ACC112 (cell line): ENCODE results near the gene SLC2A1.
A peak's percentile ranks its signal among the peaks of the same experiment; 100 is the strongest.

Experiments
- H2AFZ ChIP-seq: fragments of 200-600 bp; sonication (generic); one replicate; pipeline ENCODE4 v1.6.0; 2017; ENCODE audit warnings: antibody characterized with exemption, low read length; ENCODE audit not compliant: unreplicated experiment
- H3K27ac ChIP-seq: fragments of 200-600 bp; sonication (generic); 2 replicates; pipeline ENCODE4 v1.5.1; 2014; ENCODE audit warnings: low read depth, mild to moderate bottlenecking, antibody characterized with exemption, low read length, moderate library complexity
- H3K27me3 ChIP-seq: fragments of 200-600 bp; sonication (generic); 2 replicates; pipeline ENCODE4 v1.6.1; 2014; ENCODE audit warnings: mild to moderate bottlenecking, antibody characterized with exemption, low read length, moderate library complexity, mixed read lengths; ENCODE audit not compliant: insufficient read depth
- H3K36me3 ChIP-seq: fragments of 200-600 bp; sonication (generic); 2 replicates; pipeline ENCODE4 v1.6.1; 2016; ENCODE audit warnings: mild to moderate bottlenecking, antibody characterized with exemption, low read length, moderate library complexity, mixed read lengths; ENCODE audit not compliant: insufficient read depth
- H3K4me1 ChIP-seq: fragments of 200-600 bp; sonication (generic); one replicate; pipeline ENCODE4 v1.6.1; 2016; ENCODE audit warnings: low read length, mixed read lengths; ENCODE audit not compliant: insufficient read depth, unreplicated experiment, control insufficient read depth
- H3K4me3 ChIP-seq: fragments of 200-600 bp; sonication (generic); 2 replicates; pipeline ENCODE4 v1.5.1; 2014; ENCODE audit warnings: mild to moderate bottlenecking, low read depth, low read length
- H3K79me2 ChIP-seq: fragments of 200-600 bp; sonication (generic); one replicate; pipeline ENCODE4 v1.6.0; 2016; ENCODE audit warnings: low read length; ENCODE audit not compliant: control insufficient read depth, unreplicated experiment, insufficient read depth

SLC2A1 gene

DNA sequence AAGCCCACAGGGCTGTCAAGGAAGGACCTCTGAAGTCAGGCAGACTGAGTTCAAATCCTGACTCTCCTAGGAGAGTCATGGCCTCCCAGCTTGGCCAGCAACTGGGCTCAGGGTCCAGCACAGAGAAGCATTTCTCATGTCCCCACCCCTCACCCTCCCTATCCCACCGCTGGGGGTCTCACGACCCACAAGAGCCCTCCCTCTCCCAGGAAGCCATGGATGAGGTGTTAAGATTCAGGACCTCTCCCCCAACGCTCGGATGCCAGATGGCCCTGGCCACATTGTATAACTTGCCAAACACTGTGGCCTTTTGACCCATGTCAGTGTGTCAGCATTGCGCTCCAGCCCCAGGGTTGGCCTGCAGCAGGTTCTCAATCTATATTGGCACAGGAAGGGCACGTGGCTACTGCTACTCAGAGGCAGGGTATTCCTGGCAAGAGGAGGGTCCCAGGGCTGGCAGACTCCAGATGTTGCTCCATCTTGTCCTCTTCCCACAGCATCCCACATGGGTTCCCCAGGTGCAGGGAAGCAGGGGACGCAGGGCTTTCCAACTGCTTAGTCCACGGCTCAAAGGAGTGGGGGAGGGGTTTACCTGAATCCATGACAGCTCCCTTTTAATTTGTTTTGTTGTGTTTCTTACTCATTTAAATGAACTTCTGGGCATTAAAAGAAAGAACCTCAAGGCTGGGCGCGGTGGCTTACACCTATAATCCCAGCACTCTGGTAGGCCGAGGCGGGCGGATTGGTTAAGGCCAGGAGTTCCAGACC, 10.5 kb downstream of the SLC2A1 start:
- Histone ChIP-seq H3K4me1 (peaks cover 79% of the 10 kb centered on the region), H3K79me2 (peaks cover 91% of the 10 kb centered on the region), H3K27me3 (no peaks in the 10 kb centered on the region), H2AFZ (no peak overlapping the region), H3K36me3 (peaks cover 8% of the 10 kb centered on the region; the same call in 1 of the 2 replicates), H3K27ac (no peak overlapping the region), H3K4me3 (no peak overlapping the region)

DNA sequence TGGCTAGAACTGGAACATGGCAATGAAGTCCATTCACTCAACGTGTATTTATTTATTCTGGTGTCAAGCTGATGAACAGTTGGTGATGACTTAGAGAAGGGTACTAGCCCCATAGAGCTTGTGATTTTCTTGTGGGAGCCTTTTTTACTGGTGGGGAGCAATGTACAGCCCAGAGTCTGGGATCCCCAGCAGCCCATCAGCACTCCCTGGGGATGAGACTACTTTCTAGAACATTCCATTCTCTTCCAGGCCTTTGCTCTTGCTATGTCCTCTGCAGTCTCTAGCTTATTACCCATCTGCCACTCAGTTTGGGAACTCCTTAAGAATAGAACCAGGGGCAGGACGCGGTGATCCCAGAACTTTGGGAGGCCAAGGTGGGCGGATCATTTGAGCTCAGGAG, 11.6 kb downstream of the SLC2A1 start:
- H3K27me3 ChIP-seq, result no peaks in the 10 kb centered on the region
- peaks cover 12% of the 10 kb centered on the region; the same call in 1 of the 2 replicates for H3K36me3 ChIP-seq
- peaks cover 80% of the 10 kb centered on the region for H3K79me2 ChIP-seq
- no peak overlapping the region for H3K4me3 ChIP-seq
- H2AFZ ChIP-seq, result no peak overlapping the region
- H3K27ac ChIP-seq, result 0 out of 2 replicates have a peak overlapping the region, but pooled peaks have one; percentile 1
- peaks cover 80% of the 10 kb centered on the region for H3K4me1 ChIP-seq

DNA sequence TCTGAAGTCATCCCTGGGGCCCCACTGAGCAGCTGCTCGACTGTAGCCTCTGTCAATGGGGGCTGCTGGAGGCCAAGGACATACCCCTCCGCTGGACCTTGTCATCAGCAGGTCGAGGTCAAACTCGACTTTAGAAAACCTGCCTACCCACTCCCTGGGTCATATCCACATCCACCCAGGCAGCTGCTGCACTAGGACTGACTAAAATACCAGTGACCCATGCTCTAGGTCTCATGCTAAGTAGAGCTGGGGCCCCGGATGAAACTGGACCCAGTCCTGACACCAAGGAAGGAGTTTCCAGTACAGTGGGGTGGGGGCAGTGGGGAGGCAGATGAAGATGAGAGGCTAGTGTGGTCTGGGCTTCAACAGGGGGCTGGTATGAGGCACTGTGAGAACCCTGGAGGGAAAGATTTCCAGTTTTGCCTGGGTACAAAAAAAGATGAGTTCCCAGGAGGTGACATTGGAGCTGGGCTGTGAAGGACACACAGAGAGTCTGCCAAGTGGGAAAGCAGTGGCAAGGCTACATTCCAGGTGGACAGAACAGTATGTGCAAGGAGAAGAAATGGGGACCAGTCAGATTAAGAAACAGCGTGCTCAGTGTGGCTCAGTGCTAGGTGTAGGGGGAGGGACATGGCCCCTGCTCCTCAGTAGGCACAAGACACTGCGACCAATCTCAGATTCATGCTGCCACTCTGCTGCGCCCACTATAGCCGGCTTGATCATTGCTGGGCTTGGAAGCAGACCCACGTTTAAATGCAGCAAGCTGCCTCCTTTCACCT, 12.4 kb downstream of the SLC2A1 start:
- peaks cover 9% of the 10 kb centered on the region; the same call in 1 of the 2 replicates for H3K36me3 ChIP-seq
- H3K27ac ChIP-seq, result peak overlapping the region; percentile 28; the same call in 1 of the 2 replicates
- H3K27me3 ChIP-seq, result no peaks in the 10 kb centered on the region
- peaks cover 84% of the 10 kb centered on the region for H3K4me1 ChIP-seq
- H3K79me2 ChIP-seq, result peaks cover 72% of the 10 kb centered on the region
- H2AFZ ChIP-seq, result no peak overlapping the region
- H3K4me3 ChIP-seq, result no peak overlapping the region

- Histone ChIP-seq H3K4me1 (peaks cover 91% of the 10 kb centered on the region), H3K36me3 (peaks cover 8% of the 10 kb centered on the region; the same call in 1 of the 2 replicates), H2AFZ (no peak overlapping the region), H3K4me3 (peak overlapping the region; percentile 0; the same call in 1 of the 2 replicates), H3K79me2 (peaks cover 64% of the 10 kb centered on the region), H3K27ac (peak overlapping the region; percentile 99; the same call in 1 of the 2 replicates), H3K27me3 (no peaks in the 10 kb centered on the region)
Measured at GRCh38 chr1:42945164-42945563, 13.5 kb downstream of the SLC2A1 start.

GRCh38 chr1:42944246-42944928, 14.3 kb downstream of the SLC2A1 start:
- H2AFZ ChIP-seq, result no peak overlapping the region
- H3K79me2 ChIP-seq, result peaks cover 63% of the 10 kb centered on the region
- H3K36me3 ChIP-seq, result peaks cover 8% of the 10 kb centered on the region; the same call in 1 of the 2 replicates
- no peak overlapping the region for H3K4me3 ChIP-seq
- peak overlapping the region; percentile 99 for H3K27ac ChIP-seq
- H3K4me1 ChIP-seq, result peaks cover 89% of the 10 kb centered on the region
- no peaks in the 10 kb centered on the region for H3K27me3 ChIP-seq

DNA sequence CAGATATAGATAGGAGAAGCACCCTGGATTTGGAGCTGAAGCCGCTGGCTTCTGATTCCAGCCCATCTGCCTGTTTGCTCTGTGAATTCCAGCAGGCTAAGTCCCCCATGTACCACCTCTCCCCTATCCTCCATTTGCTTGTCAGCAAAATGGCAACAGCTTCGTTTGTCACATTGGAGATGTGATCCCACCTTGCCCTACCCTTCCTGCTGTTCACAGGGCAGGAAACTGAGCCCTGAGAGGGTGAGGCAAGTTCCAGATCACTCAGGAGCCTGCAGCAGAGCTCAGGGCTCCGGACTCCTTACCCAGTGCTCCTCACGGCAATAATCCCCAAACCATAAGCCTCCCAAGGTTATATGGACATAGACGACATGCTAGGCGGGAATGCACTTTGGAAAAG, 14.9 kb downstream of the SLC2A1 start:
- Histone ChIP-seq H3K79me2 (peaks cover 64% of the 10 kb centered on the region), H3K27me3 (no peaks in the 10 kb centered on the region), H3K36me3 (peaks cover 8% of the 10 kb centered on the region; the same call in 1 of the 2 replicates), H3K27ac (peak overlapping the region; percentile 99), H3K4me3 (no peak overlapping the region), H3K4me1 (peaks cover 91% of the 10 kb centered on the region), H2AFZ (no peak overlapping the region)

GRCh38 chr1:42943166-42943565, 15.5 kb downstream of the SLC2A1 start:
- peaks cover 8% of the 10 kb centered on the region; the same call in 1 of the 2 replicates for H3K36me3 ChIP-seq
- H3K4me1 ChIP-seq, result peaks cover 95% of the 10 kb centered on the region
- peaks cover 62% of the 10 kb centered on the region for H3K79me2 ChIP-seq
- no peak overlapping the region for H3K4me3 ChIP-seq
- no peak overlapping the region for H2AFZ ChIP-seq
- H3K27me3 ChIP-seq, result no peaks in the 10 kb centered on the region
- peak overlapping the region; percentile 99 for H3K27ac ChIP-seq

DNA sequence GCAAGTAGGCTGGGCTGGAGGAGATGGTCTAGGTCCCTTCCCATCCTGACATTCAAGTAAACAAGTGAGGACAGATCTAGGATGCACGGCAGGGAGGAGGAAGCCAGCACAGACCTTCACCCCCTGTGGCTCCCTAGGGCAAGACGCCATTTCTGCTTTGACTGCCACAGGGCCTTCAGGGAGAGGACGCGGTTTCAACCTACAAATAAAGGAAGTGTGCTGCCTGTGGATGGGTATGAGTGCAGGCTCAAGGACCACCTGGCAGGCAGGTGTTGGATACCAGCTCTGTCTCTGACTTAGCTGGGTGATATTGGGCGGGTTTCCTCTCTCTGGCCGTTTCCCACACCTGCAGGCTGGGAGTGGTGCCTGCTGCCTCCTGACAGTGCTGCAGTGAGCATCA, 16.2 kb downstream of the SLC2A1 start:
- no peak overlapping the region for H3K4me3 ChIP-seq

DNA sequence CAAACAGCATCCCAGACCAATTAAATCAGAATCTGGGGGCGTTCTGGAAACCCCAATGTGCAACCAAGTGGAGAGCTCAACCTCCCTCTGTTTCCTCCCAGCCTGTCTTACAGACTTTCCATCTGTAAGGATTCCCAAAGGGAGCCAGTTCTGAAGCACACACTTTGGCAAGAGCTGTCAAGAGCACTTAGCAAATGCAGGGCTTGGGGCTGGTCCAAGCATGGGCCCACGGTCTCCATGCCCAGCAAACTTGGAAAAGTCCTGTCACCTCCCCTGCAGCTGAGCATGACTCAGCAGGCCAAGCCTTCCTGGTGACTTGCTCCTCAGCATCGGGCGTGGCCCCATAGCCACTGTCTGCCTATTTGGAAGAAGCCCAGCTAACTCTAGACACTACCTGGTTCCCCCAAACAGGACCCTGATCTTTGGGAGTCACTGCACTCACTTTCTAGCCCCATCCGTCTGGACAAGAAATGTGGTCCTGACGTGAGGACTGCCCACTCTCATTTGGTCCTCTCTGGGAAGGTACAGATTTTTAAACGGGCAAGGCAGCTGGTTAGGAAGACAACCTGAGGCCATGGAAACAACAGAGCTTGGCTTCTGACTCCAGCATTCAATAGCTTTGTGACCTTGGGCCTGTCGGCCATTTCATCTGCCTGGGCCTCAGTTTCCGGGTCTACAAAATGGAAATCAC, 16.9 kb downstream of the SLC2A1 start:
- Histone ChIP-seq H3K4me1 (peaks cover 95% of the 10 kb centered on the region), H3K4me3 (peak overlapping the region; percentile 44), H3K36me3 (peaks cover 11% of the 10 kb centered on the region; the same call in 1 of the 2 replicates), H3K79me2 (peaks cover 58% of the 10 kb centered on the region), H3K27me3 (no peaks in the 10 kb centered on the region), H3K27ac (peak overlapping the region; percentile 99), H2AFZ (no peak overlapping the region)

More for the DNA sequence above, 16.2 kb downstream of the SLC2A1 start:
- peaks cover 60% of the 10 kb centered on the region for H3K79me2 ChIP-seq
- H3K36me3 ChIP-seq, result peaks cover 8% of the 10 kb centered on the region; the same call in 1 of the 2 replicates
- H3K27ac ChIP-seq, result peak overlapping the region; percentile 99
- peaks cover 95% of the 10 kb centered on the region for H3K4me1 ChIP-seq
- H3K27me3 ChIP-seq, result no peaks in the 10 kb centered on the region
- no peak overlapping the region for H2AFZ ChIP-seq
